Skin of body (tissue), 2 donors: ENCODE results near the gene CLEC20A. TPM values are rescaled to one million over a fixed set of nuclear protein-coding genes. Genes with fewer than 3 reads are reported as not detected.
"Not testable (repeated sequence)": the region's sequence is repeated elsewhere in the genome, so short reads cannot be mapped to it uniquely, and the experiment has no call there.

Experiments
- DNase-seq: peaks from one replicate; lab custom pipeline; 2025; lab: John Stamatoyannopoulos, UW
- total RNA-seq: library from RNA; depleted of rRNA; stranded (reverse); fragments of >200 nt; gene quantifications from one replicate; pipeline ENCODE4 v1.2.3, GENCODE V29; 2014

Gene CLEC20A
- total RNA-seq, 1 donor from 2014 or later = not detected

GRCh38 chr1:178529364-178530036, 32.7 kb upstream of the CLEC20A start:
- DNase-seq = no peak

GRCh38 chr1:178528953-178529335, 32.2 kb upstream of the CLEC20A start:
- DNase-seq = no peak

GRCh38 chr1:178528228-178528952, 31.6 kb upstream of the CLEC20A start:
- DNase-seq = no peak

GRCh38 chr1:178527117-178527516, 30.4 kb upstream of the CLEC20A start:
- DNase-seq = no peak

GRCh38 chr1:178521241-178521640, 24.5 kb upstream of the CLEC20A start:
- DNase-seq = no peak

GRCh38 chr1:178520803-178521202, 24.0 kb upstream of the CLEC20A start:
- no peak for DNase-seq

GRCh38 chr1:178518894-178519293, 22.1 kb upstream of the CLEC20A start:
- no peak for DNase-seq

GRCh38 chr1:178516110-178516509, 19.3 kb upstream of the CLEC20A start:
- no peak for DNase-seq

GRCh38 chr1:178513278-178513983, 16.7 kb upstream of the CLEC20A start:
- peak; percentile 14 for DNase-seq

GRCh38 chr1:178512566-178513277, 16.0 kb upstream of the CLEC20A start, which contains the start of gene TEX35:
Gene TEX35, plus strand, starts transcription at chr1:178513109. Its CDS starts 80 bp downstream, at chr1:178513189.
- no peak for DNase-seq

GRCh38 chr1:178510155-178510554, 13.4 kb upstream of the CLEC20A start:
- no peak for DNase-seq

GRCh38 chr1:178509414-178510007, 12.7 kb upstream of the CLEC20A start:
- no peak for DNase-seq

GRCh38 chr1:178506669-178507068, 9.9 kb upstream of the CLEC20A start:
- DNase-seq = no peak

GRCh38 chr1:178506177-178506576, 9.4 kb upstream of the CLEC20A start:
- no peak for DNase-seq

GRCh38 chr1:178504286-178504685, 7.5 kb upstream of the CLEC20A start:
- no peak for DNase-seq

- no peak for DNase-seq
Observed at GRCh38 chr1:178503849-178504248, 7.1 kb upstream of the CLEC20A start.

- not testable (repeated sequence) for DNase-seq
Observed at GRCh38 chr1:178503316-178503715, 6.6 kb upstream of the CLEC20A start.

- DNase-seq = no peak
Observed at GRCh38 chr1:178502856-178503255, 6.1 kb upstream of the CLEC20A start.

GRCh38 chr1:178502330-178502714, 5.6 kb upstream of the CLEC20A start:
- DNase-seq = no peak

- DNase-seq = no peak
Observed at GRCh38 chr1:178501705-178502329, 5.1 kb upstream of the CLEC20A start.
